CD4-positive, alpha-beta T cell (primary cell): ENCODE results near the gene CIDEB. TPM values are rescaled to one million over a fixed set of nuclear protein-coding genes. Genes with fewer than 3 reads are reported as not detected.

Experiments used
- ATAC-seq: fragments of 200-7000 bp; cut with Tn5 transposase; one replicate; pipeline ENCODE4 v1.10.0; 2022; ENCODE audit warnings: mild to moderate bottlenecking; ENCODE audit not compliant: poor library complexity
- CTCF ChIA-PET: fragments of 350-600 bp; sonication (Branson Sonifier 250); formaldehyde crosslinking; loops from one replicate; lab custom pipeline; 2021; ENCODE audit warnings: antibody characterized with exemption, inconsistent platforms; lab: Charles Lee
- POLR2A ChIA-PET: fragments of 350-600 bp; sonication (Branson Sonifier 250); formaldehyde crosslinking; loops from one replicate; lab custom pipeline; 2021; ENCODE audit warnings: antibody characterized with exemption, inconsistent platforms; lab: Charles Lee
- DNase-seq, 14 experiments: peaks; one replicate each; pipeline ENCODE4 v3.0.0-alpha.2; 2013 to 2020; ENCODE audit warnings: mixed read lengths in 2 of 14
- H3K27ac ChIP-seq, 2 donors: one replicate each; pipeline versions ENCODE4 v1.5.1 to v1.7.0; 2013; ENCODE audit warnings: low read length in 2 of 2, low read depth in 1 of 2, mild to moderate bottlenecking in 1 of 2
- H3K27me3 ChIP-seq, 2 experiments: 1 replicate in 1 of 2; 2 replicates in 1 of 2; pipeline versions ENCODE4 v1.6.1 to v1.7.0; 2013; ENCODE audit warnings: low read length in 2 of 2, control low read depth in 1 of 2, mild to moderate bottlenecking in 1 of 2, moderate library complexity in 1 of 2; ENCODE audit not compliant: insufficient read depth in 2 of 2, control insufficient read depth in 1 of 2
- H3K36me3 ChIP-seq: one replicate; pipeline ENCODE4 v1.6.1; 2013; ENCODE audit warnings: low read length, control low read depth; ENCODE audit not compliant: insufficient read depth
- H3K4me1 ChIP-seq: one replicate; pipeline ENCODE4 v1.6.1; 2013; ENCODE audit warnings: low read length, control low read depth; ENCODE audit not compliant: insufficient read depth
- H3K4me3 ChIP-seq: one replicate; pipeline ENCODE4 v1.5.1; 2013; ENCODE audit warnings: mild to moderate bottlenecking, low read length, moderate library complexity
- H3K9me3 ChIP-seq, 2 experiments: 1 replicate in 1 of 2; 2 replicates in 1 of 2; pipeline versions ENCODE4 v1.6.1 to v1.7.0; 2013; ENCODE audit warnings: low read length in 2 of 2, mild to moderate bottlenecking in 2 of 2, control low read depth in 1 of 2, moderate library complexity in 1 of 2; ENCODE audit not compliant: control insufficient read depth in 1 of 2, insufficient read depth in 1 of 2
- H3K27ac Mint-ChIP-seq: one replicate; pipeline ENCODE4 v1.8.0; 2020; ENCODE audit warnings: mixed read lengths
- H3K27me3 Mint-ChIP-seq: one replicate; pipeline ENCODE4 v1.8.0; 2021; ENCODE audit warnings: mixed read lengths
- H3K36me3 Mint-ChIP-seq: one replicate; pipeline ENCODE4 v1.8.0; 2021; ENCODE audit warnings: low read depth, mixed read lengths
- H3K4me1 Mint-ChIP-seq: one replicate; pipeline ENCODE4 v1.8.0; 2021; ENCODE audit warnings: low read depth, mixed read lengths
- H3K4me3 Mint-ChIP-seq: one replicate; pipeline ENCODE4 v1.8.0; 2020; ENCODE audit warnings: mild to moderate bottlenecking, mixed read lengths
- H3K9me3 Mint-ChIP-seq: one replicate; pipeline ENCODE4 v1.8.0; 2020; ENCODE audit warnings: mixed read lengths
- intact Hi-C, 2 experiments: fragments of 100-400 bp; cut with DNase I in 1 of 2; cut with micrococcal nuclease in 1 of 2; formaldehyde crosslinking; loops; one replicate each; pipeline versions ENCODE4 v1.15.1 to v1.9.0; 2023 to 2025; cut with DNase I, micrococcal nuclease
- total RNA-seq, 174 experiments: library from RNA in 2 of 174; stranded (reverse) in 2 of 174; gene quantifications; one replicate each; pipeline ENCODE4 v1.2.3 and lab custom pipeline; 2021 to 2026
- TF ChIP-seq, protein P1 (sequence below): fragments of 200-600 bp; IDR thresholded peaks from one replicate; pipeline ENCODE4 v1.8.0; 2022; ENCODE audit warnings: antibody characterized with exemption, mild to moderate bottlenecking

Gene CIDEB
- total RNA-seq, 2 experiments from 2014 or later = 7.4 to 9.2 TPM

GRCh38 chr14:24348186-24348585, 40.4 kb upstream of the CIDEB start:
- Histone ChIP-seq H3K27me3 (peaks cover 21 to 29% of the 10 kb centered on the region in 2 experiments), H3K9me3 (no peaks in the 10 kb centered on the region), H3K36me3 (no peaks in the 10 kb centered on the region), H3K4me3 (no peak overlapping the region), H3K27ac (no peak overlapping the region), H3K4me1 (no peaks in the 10 kb centered on the region)
- peaks cover 73% of the 10 kb centered on the region for H3K27me3 Mint-ChIP-seq
- H3K4me1 Mint-ChIP-seq = no peaks in the 10 kb centered on the region
- H3K36me3 Mint-ChIP-seq = no peaks in the 10 kb centered on the region
- no peak for ATAC-seq
- ChIA-PET POLR2A (no interaction called here), CTCF (interaction anchor here (0.5 kb wide), 1 partner anchor 16 kb away, joined by 3 read pairs; no protein-coding TSS in a partner anchor)
- no peak overlapping the region for H3K27ac Mint-ChIP-seq
- no peak overlapping the region for H3K4me3 Mint-ChIP-seq
- H3K9me3 Mint-ChIP-seq = no peaks in the 10 kb centered on the region
- DNase-seq = no peak
- TF ChIP-seq, protein P1, sequence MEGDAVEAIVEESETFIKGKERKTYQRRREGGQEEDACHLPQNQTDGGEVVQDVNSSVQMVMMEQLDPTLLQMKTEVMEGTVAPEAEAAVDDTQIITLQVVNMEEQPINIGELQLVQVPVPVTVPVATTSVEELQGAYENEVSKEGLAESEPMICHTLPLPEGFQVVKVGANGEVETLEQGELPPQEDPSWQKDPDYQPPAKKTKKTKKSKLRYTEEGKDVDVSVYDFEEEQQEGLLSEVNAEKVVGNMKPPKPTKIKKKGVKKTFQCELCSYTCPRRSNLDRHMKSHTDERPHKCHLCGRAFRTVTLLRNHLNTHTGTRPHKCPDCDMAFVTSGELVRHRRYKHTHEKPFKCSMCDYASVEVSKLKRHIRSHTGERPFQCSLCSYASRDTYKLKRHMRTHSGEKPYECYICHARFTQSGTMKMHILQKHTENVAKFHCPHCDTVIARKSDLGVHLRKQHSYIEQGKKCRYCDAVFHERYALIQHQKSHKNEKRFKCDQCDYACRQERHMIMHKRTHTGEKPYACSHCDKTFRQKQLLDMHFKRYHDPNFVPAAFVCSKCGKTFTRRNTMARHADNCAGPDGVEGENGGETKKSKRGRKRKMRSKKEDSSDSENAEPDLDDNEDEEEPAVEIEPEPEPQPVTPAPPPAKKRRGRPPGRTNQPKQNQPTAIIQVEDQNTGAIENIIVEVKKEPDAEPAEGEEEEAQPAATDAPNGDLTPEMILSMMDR = no peak
- intact Hi-C loops = no loop called here

- Histone ChIP-seq H3K27ac (no peak overlapping the region), H3K36me3 (no peaks in the 10 kb centered on the region), H3K27me3 (peaks cover 13 to 20% of the 10 kb centered on the region in 2 experiments), H3K4me3 (no peak overlapping the region), H3K4me1 (no peaks in the 10 kb centered on the region), H3K9me3 (no peaks in the 10 kb centered on the region)
- no peaks in the 10 kb centered on the region for H3K4me1 Mint-ChIP-seq
- H3K27me3 Mint-ChIP-seq = peaks cover 69% of the 10 kb centered on the region
- TF ChIP-seq, protein P1 = no peak
- H3K9me3 Mint-ChIP-seq = no peaks in the 10 kb centered on the region
- H3K36me3 Mint-ChIP-seq = no peaks in the 10 kb centered on the region
- no peak for ATAC-seq
- ChIA-PET POLR2A (no interaction called here), CTCF (no interaction called here)
- no peak overlapping the region for H3K4me3 Mint-ChIP-seq
- intact Hi-C loops = no loop called here
- DNase-seq = no peak
- no peak overlapping the region for H3K27ac Mint-ChIP-seq
Observed at GRCh38 chr14:24347134-24347533, 39.4 kb upstream of the CIDEB start.

GRCh38 chr14:24343795-24344660, 36.3 kb upstream of the CIDEB start:
- peaks cover 39% of the 10 kb centered on the region for H3K27me3 Mint-ChIP-seq
- intact Hi-C loops = no loop called here

More at GRCh38 chr14:24343795-24344660, 36.3 kb upstream of the CIDEB start:
- Histone ChIP-seq H3K27ac (no peak overlapping the region), H3K36me3 (no peaks in the 10 kb centered on the region), H3K27me3 (peaks cover 6 to 10% of the 10 kb centered on the region in 2 experiments), H3K9me3 (no peaks in the 10 kb centered on the region), H3K4me3 (no peak overlapping the region), H3K4me1 (peaks cover 14% of the 10 kb centered on the region)
- TF ChIP-seq, protein P1 = no peak
- H3K4me3 Mint-ChIP-seq = no peak overlapping the region
- no peaks in the 10 kb centered on the region for H3K9me3 Mint-ChIP-seq
- POLR2A ChIA-PET = no interaction called here
- no peak for DNase-seq
- ATAC-seq = no peak
- CTCF ChIA-PET = interaction anchor here (0.7 to 2.1 kb wide), 3 partner anchors 10 to 11 kb away, joined by 3 to 9 read pairs (median 3); no protein-coding TSS in a partner anchor
- peaks cover 9% of the 10 kb centered on the region for H3K4me1 Mint-ChIP-seq
- peaks cover 7% of the 10 kb centered on the region for H3K36me3 Mint-ChIP-seq
- no peak overlapping the region for H3K27ac Mint-ChIP-seq
